ENCODE data around the gene POLG2. TPM values are rescaled to one million over a fixed set of nuclear protein-coding genes. Genes with fewer than 3 reads are reported as not detected.

The POLG2 gene
- total RNA-seq, 2 experiments from 2014 or later: 22.9 to 51.1 TPM

- TF ChIP-seq EZH2phosphoT487 (IDR thresholded peaks at IDR 0.05; ENCODE audit: borderline replicate concordance, low read depth, low read length): no peak
- TF ChIP-seq CTCF (conservative IDR thresholded peaks at IDR 0.05; ENCODE audit: low read length): no peak
- ChIA-PET POLR2A (interaction anchor here (0.5 to 1.4 kb wide), 11 partner anchors 9 to 355 kb away, joined by 3 to 6 read pairs (median 3); partner anchors contain the start of gene POLG2), CTCF (ENCODE audit: unreplicated experiment) (no interaction called here)
- peaks cover 85% of the 10 kb centered on the region for H3K36me3 ChIP-seq (ENCODE audit: insufficient read depth, low read length)
- peak overlapping the region; percentile 41 for H3K4me3 ChIP-seq (ENCODE audit: low read depth, low read length, poor library complexity, severe bottlenecking)
- H3K4me1 ChIP-seq (ENCODE audit: insufficient read depth, low read length, poor library complexity, severe bottlenecking): peaks cover 58% of the 10 kb centered on the region
- no peaks in the 10 kb centered on the region for H3K9me2 ChIP-seq (ENCODE audit: insufficient read depth, low read length)
- H3K4me2 ChIP-seq (ENCODE audit: low read length): peak overlapping the region; percentile 52
- H3K9me3 ChIP-seq (ENCODE audit: low read length): peaks cover 13% of the 10 kb centered on the region; the same call in 1 of the 2 replicates
- peak overlapping the region; percentile 94 for H3K27ac ChIP-seq (ENCODE audit: low read depth, low read length, poor library complexity, severe bottlenecking)
- BruUV-seq (replicated peaks): no TSS peak
- peaks cover 19% of the 10 kb centered on the region; the same call in 1 of the 2 replicates for H3K79me2 ChIP-seq (ENCODE audit: insufficient read depth, low read depth, low read length)
- no peak overlapping the region for H2AFZ ChIP-seq (ENCODE audit: low read length)
- DNase-seq (ENCODE audit: low spot score): peak; percentile 89
- no peaks in the 10 kb centered on the region for H4K20me1 ChIP-seq (ENCODE audit: insufficient read depth, low read length)
- intact Hi-C loops (cut with micrococcal nuclease; ENCODE audit: unreplicated experiment): no loop called here
These were observed 40.6 kb downstream of the POLG2 start for GRCh38 chr17:64455993-64456885.

GRCh38 chr17:64449545-64449944 lies 47.3 kb downstream of the POLG2 start:
- POLR2A ChIA-PET: interaction anchor here (0.6 to 2.2 kb wide), 11 partner anchors 34 to 606 kb away, joined by 3 to 11 read pairs (median 3); partner anchors contain the start of genes CEP95, DDX5 and POLG2
- peaks cover 48% of the 10 kb centered on the region for H3K4me1 ChIP-seq (ENCODE audit: insufficient read depth, low read length, poor library complexity, severe bottlenecking)

More at GRCh38 chr17:64449545-64449944, 47.3 kb downstream of the POLG2 start:
- Histone ChIP-seq H3K4me2 (ENCODE audit: low read length) (peak overlapping the region; percentile 98), H3K9me2 (ENCODE audit: insufficient read depth, low read length) (no peaks in the 10 kb centered on the region), H3K79me2 (ENCODE audit: insufficient read depth, low read depth, low read length) (peaks cover 42% of the 10 kb centered on the region; the same call in 1 of the 2 replicates), H3K9me3 (ENCODE audit: low read length) (no peaks in the 10 kb centered on the region), H3K27ac (ENCODE audit: low read depth, low read length, poor library complexity, severe bottlenecking) (peak overlapping the region; percentile 86), H3K36me3 (ENCODE audit: insufficient read depth, low read length) (peaks cover 38% of the 10 kb centered on the region), H3K4me3 (ENCODE audit: low read depth, low read length, poor library complexity, severe bottlenecking) (peak overlapping the region; percentile 76), H2AFZ (ENCODE audit: low read length) (peak overlapping the region; percentile 90; the same call in 1 of the 2 replicates), H4K20me1 (ENCODE audit: insufficient read depth, low read length) (no peaks in the 10 kb centered on the region)
- no TSS peak for BruUV-seq (replicated peaks)
- TF ChIP-seq CTCF (conservative IDR thresholded peaks at IDR 0.05; ENCODE audit: low read length) (no peak), EZH2phosphoT487 (IDR thresholded peaks at IDR 0.05; ENCODE audit: borderline replicate concordance, low read depth, low read length) (no peak)
- CTCF ChIA-PET (ENCODE audit: unreplicated experiment): no interaction called here
- peak; percentile 23 for DNase-seq (ENCODE audit: low spot score)
- intact Hi-C loops (cut with micrococcal nuclease; ENCODE audit: unreplicated experiment): no loop called here

All from OCI-LY7 (cell line).